ENCODE results near the gene GAS7.

- TF ChIP-seq ISL1 (CRISPR knock-in tag; IDR thresholded peaks at IDR 0.05) (no peak), ZFP3 (CRISPR knock-in tag; IDR thresholded peaks at IDR 0.05) (no peak), BACH2 (CRISPR knock-in tag; IDR thresholded peaks at IDR 0.05; ENCODE audit: borderline replicate concordance) (no peak), ZNF565 (CRISPR knock-in tag; conservative IDR thresholded peaks at IDR 0.05; ENCODE audit: low read depth) (no peak), PATZ1 (CRISPR knock-in tag; IDR thresholded peaks at IDR 0.05; ENCODE audit: borderline replicate concordance) (no peak), ARNTL (CRISPR knock-in tag; IDR thresholded peaks at IDR 0.05; ENCODE audit: borderline replicate concordance, low read depth) (no peak), CREB5 (CRISPR knock-in tag; IDR thresholded peaks at IDR 0.05; ENCODE audit: low read depth) (no peak), ZFP30 (CRISPR knock-in tag; IDR thresholded peaks at IDR 0.05) (no peak), SNAI2 (CRISPR knock-in tag; IDR thresholded peaks at IDR 0.05) (no peak), PPARA (CRISPR knock-in tag; IDR thresholded peaks at IDR 0.05; ENCODE audit: borderline replicate concordance) (no peak), OSR1 (CRISPR knock-in tag; IDR thresholded peaks at IDR 0.05) (no peak), ZNF70 (CRISPR knock-in tag; IDR thresholded peaks at IDR 0.05) (no peak)
These were observed 32.0 kb downstream of the GAS7 start for GRCh38 chr17:10166176-10166935.
